ENCODE results near the gene CEP41. TPM values are rescaled to one million over a fixed set of nuclear protein-coding genes. Genes with fewer than 3 reads are reported as not detected.

CEP41 gene
- total RNA-seq, 1 experiment from 2014 or later, result 7.1 TPM

DNA sequence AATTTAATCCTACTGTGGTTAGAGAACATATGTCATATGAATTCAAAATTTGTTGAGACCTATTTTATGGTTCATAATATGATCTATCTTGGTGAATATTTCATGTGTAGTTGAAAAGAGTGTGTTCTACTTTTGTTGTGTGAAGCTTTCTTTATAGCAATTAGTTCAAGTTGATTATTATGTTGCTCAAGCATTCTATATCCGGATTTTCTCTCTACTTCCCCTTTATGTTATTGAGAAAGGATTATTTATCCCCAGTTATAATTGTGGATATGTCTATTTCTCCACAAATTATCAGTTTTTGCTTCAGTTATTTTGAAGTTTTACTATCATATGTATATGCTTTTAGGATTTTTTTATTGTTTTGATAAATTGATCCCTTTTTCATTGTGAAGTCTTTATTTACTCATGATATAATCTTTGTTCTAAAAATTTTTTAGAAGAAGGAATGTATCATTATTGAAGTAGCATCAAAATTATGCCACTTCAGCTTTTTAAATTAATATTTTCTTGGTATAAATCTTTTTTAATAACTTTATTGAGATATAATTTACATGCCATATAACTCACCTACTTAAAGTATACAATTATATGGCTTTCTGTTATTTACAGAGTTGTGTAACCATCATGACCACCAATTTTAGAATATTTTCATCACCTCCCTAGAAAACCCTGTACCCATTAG lies 39.0 kb upstream of the CEP41 start (continued):
- TF ChIP-seq ZNF396 (CRISPR knock-in tag; IDR thresholded peaks at IDR 0.05; ENCODE audit: borderline replicate concordance), result no peak
- TF ChIP-seq SMAD3 (CRISPR knock-in tag; IDR thresholded peaks at IDR 0.05; ENCODE audit: borderline replicate concordance), result no peak

DNA sequence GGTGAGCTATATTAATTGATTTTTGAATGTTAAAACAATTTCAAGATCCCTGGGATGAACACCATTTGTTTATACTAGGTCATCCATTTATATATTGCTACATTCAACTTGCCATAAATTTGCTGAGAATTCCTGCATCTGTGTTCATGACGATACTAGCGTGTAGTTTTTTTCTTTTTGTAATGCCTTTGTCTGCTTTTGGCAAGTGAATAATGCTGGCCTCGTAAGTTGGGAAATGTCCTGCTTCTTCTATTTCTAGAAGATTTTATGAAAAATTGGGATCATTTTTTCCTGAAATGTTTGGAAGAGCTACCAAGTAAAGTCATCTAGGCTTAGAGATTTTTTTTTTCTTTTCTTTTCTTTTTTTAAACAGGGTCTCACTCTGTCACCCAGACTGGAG lies 38.2 kb upstream of the CEP41 start:
- DNase-seq (ENCODE audit: low spot score), result no peak
- H3K4me1 Mint-ChIP-seq, result peaks cover 16% of the 10 kb centered on the region
- ATAC-seq, result no peak
- no peak overlapping the region for H3K4me3 Mint-ChIP-seq
- H3K27me3 Mint-ChIP-seq (ENCODE audit: low read depth), result no peaks in the 10 kb centered on the region; the same call in 1 of the 2 replicates
- no peaks in the 10 kb centered on the region for H3K36me3 Mint-ChIP-seq
- TF ChIP-seq, protein P1, sequence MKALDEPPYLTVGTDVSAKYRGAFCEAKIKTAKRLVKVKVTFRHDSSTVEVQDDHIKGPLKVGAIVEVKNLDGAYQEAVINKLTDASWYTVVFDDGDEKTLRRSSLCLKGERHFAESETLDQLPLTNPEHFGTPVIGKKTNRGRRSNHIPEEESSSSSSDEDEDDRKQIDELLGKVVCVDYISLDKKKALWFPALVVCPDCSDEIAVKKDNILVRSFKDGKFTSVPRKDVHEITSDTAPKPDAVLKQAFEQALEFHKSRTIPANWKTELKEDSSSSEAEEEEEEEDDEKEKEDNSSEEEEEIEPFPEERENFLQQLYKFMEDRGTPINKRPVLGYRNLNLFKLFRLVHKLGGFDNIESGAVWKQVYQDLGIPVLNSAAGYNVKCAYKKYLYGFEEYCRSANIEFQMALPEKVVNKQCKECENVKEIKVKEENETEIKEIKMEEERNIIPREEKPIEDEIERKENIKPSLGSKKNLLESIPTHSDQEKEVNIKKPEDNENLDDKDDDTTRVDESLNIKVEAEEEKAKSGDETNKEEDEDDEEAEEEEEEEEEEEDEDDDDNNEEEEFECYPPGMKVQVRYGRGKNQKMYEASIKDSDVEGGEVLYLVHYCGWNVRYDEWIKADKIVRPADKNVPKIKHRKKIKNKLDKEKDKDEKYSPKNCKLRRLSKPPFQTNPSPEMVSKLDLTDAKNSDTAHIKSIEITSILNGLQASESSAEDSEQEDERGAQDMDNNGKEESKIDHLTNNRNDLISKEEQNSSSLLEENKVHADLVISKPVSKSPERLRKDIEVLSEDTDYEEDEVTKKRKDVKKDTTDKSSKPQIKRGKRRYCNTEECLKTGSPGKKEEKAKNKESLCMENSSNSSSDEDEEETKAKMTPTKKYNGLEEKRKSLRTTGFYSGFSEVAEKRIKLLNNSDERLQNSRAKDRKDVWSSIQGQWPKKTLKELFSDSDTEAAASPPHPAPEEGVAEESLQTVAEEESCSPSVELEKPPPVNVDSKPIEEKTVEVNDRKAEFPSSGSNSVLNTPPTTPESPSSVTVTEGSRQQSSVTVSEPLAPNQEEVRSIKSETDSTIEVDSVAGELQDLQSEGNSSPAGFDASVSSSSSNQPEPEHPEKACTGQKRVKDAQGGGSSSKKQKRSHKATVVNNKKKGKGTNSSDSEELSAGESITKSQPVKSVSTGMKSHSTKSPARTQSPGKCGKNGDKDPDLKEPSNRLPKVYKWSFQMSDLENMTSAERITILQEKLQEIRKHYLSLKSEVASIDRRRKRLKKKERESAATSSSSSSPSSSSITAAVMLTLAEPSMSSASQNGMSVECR (CRISPR knock-in tag; IDR thresholded peaks at IDR 0.05; ENCODE audit: borderline replicate concordance), result no peak
- TF ChIP-seq, protein P2, sequence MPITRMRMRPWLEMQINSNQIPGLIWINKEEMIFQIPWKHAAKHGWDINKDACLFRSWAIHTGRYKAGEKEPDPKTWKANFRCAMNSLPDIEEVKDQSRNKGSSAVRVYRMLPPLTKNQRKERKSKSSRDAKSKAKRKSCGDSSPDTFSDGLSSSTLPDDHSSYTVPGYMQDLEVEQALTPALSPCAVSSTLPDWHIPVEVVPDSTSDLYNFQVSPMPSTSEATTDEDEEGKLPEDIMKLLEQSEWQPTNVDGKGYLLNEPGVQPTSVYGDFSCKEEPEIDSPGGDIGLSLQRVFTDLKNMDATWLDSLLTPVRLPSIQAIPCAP (CRISPR knock-in tag; IDR thresholded peaks at IDR 0.05), result no peak
- TF ChIP-seq ZNF281 (CRISPR knock-in tag; IDR thresholded peaks at IDR 0.05) (no peak), TCF7 (CRISPR knock-in tag; IDR thresholded peaks at IDR 0.05; ENCODE audit: low read depth) (no peak), ZNF416 (CRISPR knock-in tag; IDR thresholded peaks at IDR 0.05) (no peak), CBFB (CRISPR knock-in tag; IDR thresholded peaks at IDR 0.05; ENCODE audit: low read depth) (no peak), ATF3 (CRISPR knock-in tag; conservative IDR thresholded peaks at IDR 0.05) (no peak), FOXP1 (CRISPR knock-in tag; IDR thresholded peaks at IDR 0.05; ENCODE audit: borderline replicate concordance) (no peak), ZNF396 (CRISPR knock-in tag; IDR thresholded peaks at IDR 0.05; ENCODE audit: borderline replicate concordance) (no peak), ZNF671 (CRISPR knock-in tag; IDR thresholded peaks at IDR 0.05) (no peak), PRRX2 (CRISPR knock-in tag; IDR thresholded peaks at IDR 0.05) (no peak), GRHL2 (CRISPR knock-in tag; IDR thresholded peaks at IDR 0.05; ENCODE audit: insufficient replicate concordance, severe bottlenecking) (no peak)
- TF ChIP-seq, protein P3, sequence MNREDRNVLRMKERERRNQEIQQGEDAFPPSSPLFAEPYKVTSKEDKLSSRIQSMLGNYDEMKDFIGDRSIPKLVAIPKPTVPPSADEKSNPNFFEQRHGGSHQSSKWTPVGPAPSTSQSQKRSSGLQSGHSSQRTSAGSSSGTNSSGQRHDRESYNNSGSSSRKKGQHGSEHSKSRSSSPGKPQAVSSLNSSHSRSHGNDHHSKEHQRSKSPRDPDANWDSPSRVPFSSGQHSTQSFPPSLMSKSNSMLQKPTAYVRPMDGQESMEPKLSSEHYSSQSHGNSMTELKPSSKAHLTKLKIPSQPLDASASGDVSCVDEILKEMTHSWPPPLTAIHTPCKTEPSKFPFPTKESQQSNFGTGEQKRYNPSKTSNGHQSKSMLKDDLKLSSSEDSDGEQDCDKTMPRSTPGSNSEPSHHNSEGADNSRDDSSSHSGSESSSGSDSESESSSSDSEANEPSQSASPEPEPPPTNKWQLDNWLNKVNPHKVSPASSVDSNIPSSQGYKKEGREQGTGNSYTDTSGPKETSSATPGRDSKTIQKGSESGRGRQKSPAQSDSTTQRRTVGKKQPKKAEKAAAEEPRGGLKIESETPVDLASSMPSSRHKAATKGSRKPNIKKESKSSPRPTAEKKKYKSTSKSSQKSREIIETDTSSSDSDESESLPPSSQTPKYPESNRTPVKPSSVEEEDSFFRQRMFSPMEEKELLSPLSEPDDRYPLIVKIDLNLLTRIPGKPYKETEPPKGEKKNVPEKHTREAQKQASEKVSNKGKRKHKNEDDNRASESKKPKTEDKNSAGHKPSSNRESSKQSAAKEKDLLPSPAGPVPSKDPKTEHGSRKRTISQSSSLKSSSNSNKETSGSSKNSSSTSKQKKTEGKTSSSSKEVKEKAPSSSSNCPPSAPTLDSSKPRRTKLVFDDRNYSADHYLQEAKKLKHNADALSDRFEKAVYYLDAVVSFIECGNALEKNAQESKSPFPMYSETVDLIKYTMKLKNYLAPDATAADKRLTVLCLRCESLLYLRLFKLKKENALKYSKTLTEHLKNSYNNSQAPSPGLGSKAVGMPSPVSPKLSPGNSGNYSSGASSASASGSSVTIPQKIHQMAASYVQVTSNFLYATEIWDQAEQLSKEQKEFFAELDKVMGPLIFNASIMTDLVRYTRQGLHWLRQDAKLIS (CRISPR knock-in tag; IDR thresholded peaks at IDR 0.05; ENCODE audit: borderline replicate concordance), result no peak
- H3K27ac Mint-ChIP-seq, result no peak overlapping the region
- ChIA-PET POLR2A (interaction anchor here (0.5 kb wide), 1 partner anchor 206 kb away, joined by 3 read pairs; no protein-coding TSS in a partner anchor), CTCF (no interaction called here)
- H3K9me3 Mint-ChIP-seq, result peaks cover 8% of the 10 kb centered on the region; the same call in 1 of the 2 replicates
